ENCODE measurements around the gene KCNJ14.

DNA sequence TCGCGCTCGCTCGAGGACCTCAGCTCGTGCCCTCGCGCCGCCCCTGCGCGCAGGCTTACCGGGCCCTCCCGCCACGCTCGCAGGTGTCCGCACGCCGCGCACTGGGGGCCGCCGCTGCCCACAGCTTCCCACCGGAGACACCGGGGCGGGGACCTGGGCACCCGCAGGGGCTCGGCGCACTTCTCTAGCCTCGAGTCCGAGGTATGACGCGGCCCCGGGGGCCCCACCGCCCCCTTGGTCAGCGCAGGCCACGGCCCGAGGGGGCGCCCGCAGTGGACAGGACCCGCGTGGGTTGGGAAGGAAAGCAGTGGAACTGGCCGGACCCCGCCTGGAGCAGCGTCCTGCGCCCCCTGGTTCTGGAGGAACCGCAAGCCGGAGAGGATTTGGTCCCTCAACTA, 11.6 kb upstream of the KCNJ14 start:
- TF ChIP-seq, protein P1, sequence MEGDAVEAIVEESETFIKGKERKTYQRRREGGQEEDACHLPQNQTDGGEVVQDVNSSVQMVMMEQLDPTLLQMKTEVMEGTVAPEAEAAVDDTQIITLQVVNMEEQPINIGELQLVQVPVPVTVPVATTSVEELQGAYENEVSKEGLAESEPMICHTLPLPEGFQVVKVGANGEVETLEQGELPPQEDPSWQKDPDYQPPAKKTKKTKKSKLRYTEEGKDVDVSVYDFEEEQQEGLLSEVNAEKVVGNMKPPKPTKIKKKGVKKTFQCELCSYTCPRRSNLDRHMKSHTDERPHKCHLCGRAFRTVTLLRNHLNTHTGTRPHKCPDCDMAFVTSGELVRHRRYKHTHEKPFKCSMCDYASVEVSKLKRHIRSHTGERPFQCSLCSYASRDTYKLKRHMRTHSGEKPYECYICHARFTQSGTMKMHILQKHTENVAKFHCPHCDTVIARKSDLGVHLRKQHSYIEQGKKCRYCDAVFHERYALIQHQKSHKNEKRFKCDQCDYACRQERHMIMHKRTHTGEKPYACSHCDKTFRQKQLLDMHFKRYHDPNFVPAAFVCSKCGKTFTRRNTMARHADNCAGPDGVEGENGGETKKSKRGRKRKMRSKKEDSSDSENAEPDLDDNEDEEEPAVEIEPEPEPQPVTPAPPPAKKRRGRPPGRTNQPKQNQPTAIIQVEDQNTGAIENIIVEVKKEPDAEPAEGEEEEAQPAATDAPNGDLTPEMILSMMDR (IDR thresholded peaks at IDR 0.05) = no peak
- TF ChIP-seq POLR2AphosphoS5 (IDR thresholded peaks at IDR 0.05) (no peak), POLR2A (IDR thresholded peaks at IDR 0.05) (no peak)
